Pons (tissue), 1 donor: ENCODE results near the gene KDM4D.
"Not testable (repeated sequence)": the region's sequence is repeated elsewhere in the genome, so short reads cannot be mapped to it uniquely, and the experiment has no call there.

Experiments used
- DNase-seq: peaks from one replicate; pipeline ENCODE4 v3.0.0-alpha.2; 2016; ENCODE audit warnings: low spot score

KDM4D gene

GRCh38 chr11:94958121-94958696 is 15.3 kb upstream of the KDM4D start:
- no peak for DNase-seq

DNA sequence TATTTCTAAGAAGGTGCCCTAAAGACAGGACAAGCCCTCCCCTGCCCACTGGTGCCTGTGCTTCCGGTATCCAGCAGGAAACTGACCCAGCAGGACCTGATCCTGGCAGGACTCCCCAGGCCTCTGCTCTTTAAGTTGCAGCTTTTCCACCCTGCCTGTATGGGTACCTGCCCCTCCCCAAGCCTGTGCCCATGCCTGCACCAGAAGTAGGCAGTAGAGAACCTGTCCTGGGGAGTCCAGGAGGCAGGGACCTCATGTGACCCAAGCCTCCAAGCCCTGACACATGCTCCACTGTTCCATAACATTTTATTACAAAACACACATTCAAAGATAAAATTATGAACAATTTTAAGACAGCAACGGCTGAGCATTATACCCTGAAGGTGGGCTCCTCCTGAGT is 14.3 kb upstream of the KDM4D start:
- DNase-seq = no peak

GRCh38 chr11:94960488-94960887 is 13.0 kb upstream of the KDM4D start:
- DNase-seq = no peak

GRCh38 chr11:94961255-94961654 is 12.3 kb upstream of the KDM4D start:
- no peak for DNase-seq

DNA sequence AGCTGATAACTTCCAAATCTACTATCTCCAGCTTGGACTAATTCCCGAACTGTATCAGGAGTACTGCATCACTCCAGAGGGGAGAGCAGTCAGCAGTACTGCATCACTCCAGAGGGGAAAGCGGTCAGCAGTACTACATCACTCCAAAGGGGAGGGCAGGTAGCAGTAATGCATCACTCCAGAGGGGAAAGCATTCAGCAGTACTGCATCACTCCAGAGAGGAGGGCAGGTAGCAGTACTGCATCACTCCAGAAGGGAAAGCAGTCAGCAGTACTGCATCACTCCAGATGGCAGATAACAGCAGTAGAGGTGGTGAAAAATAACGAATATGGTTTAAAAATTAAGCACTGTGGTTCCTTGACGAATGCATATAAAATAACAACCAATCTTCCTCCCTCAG is 8.6 kb upstream of the KDM4D start:
- no peak for DNase-seq

DNA sequence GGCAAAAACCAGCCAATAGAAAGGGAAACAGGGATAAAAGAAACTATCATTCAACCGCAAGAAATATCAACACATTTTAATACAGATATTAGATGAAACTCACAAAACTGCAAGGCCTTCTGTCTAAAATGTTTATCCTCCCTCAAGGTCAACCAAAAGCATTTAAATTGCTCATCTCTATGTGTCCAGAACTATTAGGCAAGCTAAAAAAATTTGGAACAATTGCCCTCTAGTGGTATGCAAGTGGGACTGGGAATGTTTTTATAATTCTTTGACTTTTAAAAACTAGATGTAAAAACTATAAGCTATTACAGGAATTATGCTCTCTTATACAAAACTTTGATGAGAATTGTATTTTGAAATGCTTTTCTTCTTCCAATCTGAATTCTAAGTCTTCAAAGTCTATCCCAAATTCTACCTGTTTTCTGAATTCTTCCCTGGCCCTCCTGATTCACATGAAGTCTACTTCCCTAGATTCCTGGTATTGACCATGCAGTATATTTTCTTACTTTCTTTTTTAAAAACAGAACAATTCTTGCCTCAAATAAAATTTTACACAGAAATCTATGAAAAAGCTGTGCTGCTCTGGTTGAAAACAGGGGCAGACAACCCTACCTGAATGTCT is 5.1 kb upstream of the KDM4D start:
- DNase-seq = peak; percentile 37

- DNase-seq = no peak
Observed at GRCh38 chr11:94972700-94973098, 810 bp upstream of the KDM4D start.

- no peak for DNase-seq
Observed at GRCh38 chr11:94974178-94974577, 669 bp downstream of the KDM4D start.

GRCh38 chr11:94975599-94975998 is 2.1 kb downstream of the KDM4D start:
- DNase-seq = no peak

DNA sequence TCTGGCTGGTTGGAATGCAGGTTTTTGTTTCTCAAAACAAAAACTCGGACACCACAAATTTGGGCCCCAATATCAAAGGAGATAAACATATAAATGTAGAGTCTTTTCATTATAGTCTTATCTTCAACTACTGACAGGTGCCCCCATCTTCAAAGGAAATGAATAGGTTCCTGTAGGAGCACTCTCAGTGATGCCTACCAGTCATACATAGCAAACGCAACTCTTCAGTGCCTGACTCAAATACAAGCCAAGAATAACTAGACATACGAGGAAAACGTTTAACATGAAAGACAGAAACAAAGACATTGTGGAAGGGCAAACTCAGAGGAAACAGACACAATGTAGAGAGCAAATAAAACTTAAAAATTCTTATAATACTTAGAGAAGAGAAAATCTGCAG is 13.9 kb downstream of the KDM4D start:
- no peak for DNase-seq

- no peak for DNase-seq
Observed at GRCh38 chr11:94988748-94989147, 15.2 kb downstream of the KDM4D start.

DNA sequence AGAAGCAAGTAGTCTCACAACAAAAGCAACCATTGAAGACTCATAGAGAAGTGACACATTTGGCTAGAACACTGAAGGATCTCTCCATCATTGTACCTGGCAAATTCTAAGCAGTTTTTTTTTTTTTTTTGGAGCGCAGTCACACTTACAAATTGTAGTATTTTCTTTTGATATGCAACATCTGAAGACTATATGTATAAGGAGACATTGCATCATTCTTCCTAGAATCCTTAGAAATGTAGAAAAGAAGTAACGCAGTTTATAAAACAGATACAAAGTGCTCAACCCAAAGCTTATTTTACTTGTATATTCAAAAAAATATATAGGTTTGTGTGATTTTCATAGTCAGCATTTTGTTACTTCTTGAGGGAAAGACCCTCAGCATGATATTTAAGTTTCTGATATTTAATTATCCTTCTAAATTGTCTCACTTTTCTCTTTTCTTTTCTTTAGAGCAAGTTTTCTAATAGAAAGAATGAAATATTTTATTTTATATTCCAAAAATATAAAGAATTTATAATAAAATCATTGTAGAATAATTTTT is 20.0 kb downstream of the KDM4D start:
- no peak for DNase-seq

DNA sequence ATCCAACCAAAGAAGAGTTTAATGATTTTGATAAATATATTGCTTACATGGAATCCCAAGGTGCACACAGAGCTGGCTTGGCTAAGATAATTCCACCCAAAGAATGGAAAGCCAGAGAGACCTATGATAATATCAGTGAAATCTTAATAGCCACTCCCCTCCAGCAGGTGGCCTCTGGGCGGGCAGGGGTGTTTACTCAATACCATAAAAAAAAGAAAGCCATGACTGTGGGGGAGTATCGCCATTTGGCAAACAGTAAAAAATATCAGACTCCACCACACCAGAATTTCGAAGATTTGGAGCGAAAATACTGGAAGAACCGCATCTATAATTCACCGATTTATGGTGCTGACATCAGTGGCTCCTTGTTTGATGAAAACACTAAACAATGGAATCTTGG is 23.9 kb downstream of the KDM4D start:
- no peak for DNase-seq

DNA sequence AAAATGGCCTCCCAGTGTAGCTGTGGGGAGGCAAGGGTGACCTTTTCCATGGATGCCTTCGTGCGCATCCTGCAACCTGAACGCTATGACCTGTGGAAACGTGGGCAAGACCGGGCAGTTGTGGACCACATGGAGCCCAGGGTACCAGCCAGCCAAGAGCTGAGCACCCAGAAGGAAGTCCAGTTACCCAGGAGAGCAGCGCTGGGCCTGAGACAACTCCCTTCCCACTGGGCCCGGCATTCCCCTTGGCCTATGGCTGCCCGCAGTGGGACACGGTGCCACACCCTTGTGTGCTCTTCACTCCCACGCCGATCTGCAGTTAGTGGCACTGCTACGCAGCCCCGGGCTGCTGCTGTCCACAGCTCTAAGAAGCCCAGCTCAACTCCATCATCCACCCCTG is 24.8 kb downstream of the KDM4D start:
- DNase-seq = no peak

- DNase-seq = no peak
Observed at GRCh38 chr11:95003716-95004115, 30.2 kb downstream of the KDM4D start.

DNA sequence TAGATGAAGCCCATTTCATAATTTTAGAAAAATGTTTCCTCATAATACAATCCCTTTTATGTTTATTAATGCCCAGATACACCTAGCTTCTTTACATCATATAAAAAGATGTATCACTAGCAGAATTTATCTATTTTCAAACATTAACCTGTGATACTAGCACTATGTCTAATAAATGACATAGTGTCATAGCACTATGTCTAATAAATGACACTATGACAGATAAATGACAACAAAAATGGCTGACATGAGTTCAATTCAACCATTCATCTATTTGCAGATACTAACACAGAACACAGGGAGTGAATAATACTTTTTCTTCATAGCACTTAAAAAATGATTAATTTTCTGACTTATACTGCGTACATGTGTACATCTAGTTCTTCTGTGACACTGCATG is 32.1 kb downstream of the KDM4D start:
- DNase-seq = no peak

DNA sequence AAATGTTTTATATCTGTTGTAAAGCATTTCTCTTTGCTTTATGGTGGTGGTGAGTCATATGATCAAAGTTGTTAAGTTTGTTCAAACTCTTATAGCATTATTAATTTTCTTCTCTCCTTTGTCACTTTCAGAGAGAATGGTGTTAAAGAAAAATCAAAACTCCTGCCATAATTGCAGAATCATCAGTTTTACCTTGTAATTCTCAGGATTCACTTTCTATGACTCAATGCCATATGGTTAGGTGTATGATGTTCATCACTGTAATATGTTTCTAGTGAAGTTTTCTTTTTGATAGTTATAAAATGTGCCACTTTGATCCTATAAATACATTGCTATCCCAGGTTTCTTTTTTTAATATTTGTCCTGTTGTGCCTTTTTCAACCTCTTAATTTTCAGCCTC is 37.9 kb downstream of the KDM4D start:
- no peak for DNase-seq

DNA sequence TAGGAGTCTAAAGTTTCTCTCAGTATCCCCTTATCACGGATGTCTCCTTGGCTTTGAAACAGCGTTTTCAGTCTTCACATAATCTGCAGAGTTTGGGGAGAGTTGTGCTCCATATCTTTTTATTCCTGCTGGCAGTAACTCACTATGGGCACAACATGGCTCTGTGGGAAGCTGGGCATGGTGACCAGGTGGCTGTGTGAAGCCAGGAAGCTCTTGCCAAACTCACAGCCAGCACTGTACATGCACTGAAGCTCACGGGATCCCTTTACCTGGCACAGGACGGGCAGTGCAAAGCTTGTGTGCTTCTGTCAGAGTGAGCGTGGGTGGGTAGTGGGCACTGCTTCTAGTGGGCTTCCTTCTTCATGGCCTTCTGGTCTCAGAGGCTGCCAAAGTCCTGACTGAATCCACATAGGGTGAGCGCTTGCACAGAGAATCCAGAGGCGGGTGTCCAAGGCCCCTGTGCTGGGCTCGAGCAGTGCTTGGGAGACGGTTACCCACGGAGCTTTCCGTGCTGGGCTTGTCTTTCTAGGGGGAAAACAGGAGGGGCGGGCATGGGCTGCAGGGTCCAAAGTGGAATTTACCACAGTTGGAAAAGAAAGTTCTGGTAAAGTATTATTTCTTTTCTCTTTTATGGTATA is 40.8 kb downstream of the KDM4D start:
- DNase-seq = no peak

DNA sequence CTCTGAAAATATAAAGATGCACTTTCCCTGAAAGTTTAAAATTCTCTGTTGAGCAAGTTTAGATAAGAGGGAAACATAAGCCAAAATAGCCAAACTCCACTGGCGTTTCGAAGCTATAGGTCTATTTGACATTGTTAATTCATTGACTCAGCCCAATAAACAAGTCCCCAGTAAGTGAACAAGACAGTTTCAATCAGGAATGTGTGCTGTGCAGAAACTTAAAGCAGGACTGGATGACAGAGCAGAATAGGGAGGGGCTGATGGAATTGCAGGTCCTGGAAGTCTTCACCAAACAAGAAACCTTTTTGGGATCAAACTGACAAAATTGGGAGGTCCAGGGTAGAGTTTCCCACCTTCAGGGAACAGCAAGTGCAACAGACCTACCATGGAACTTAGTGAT is 42.6 kb downstream of the KDM4D start:
- no peak for DNase-seq

DNA sequence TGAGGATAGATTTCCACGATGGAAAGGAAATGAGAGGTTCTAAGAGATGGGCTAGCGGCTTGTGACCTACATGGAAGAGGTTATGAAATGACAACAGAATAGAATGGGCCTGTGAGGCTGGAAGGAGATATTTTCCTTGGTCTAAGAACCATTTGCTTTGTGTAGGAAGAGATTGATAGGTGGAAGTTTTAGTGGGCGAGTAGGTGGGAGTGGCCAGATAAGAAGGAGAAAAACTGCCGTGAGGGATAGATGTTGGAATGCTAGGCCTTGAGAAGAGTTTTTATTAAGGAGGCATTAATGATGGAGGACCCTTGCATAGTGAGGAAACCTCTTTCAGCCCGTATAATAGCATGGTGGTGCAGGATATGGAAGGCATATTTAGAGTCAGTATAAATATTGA is 48.0 kb downstream of the KDM4D start:
- not testable (repeated sequence) for DNase-seq

- no peak for DNase-seq
Observed at GRCh38 chr11:95024958-95025357, 51.4 kb downstream of the KDM4D start, which contains the start of gene KDM4E. Gene KDM4E (plus strand): TSS chr11:95025258. CDS start chr11:95025558, 300 bp downstream.

- DNase-seq = not testable (repeated sequence)
Observed at GRCh38 chr11:95025594-95025993, 52.1 kb downstream of the KDM4D start.

GRCh38 chr11:95028357-95028756 is 54.8 kb downstream of the KDM4D start:
- no peak for DNase-seq
